ENCODE measurements around the gene KLHL29.

The KLHL29 gene

GRCh38 chr2:23497536-23497935 is 112.6 kb downstream of the KLHL29 start:
- no peak for DNase-seq

GRCh38 chr2:23498943-23499342 is 114.0 kb downstream of the KLHL29 start:
- no peak for DNase-seq

- DNase-seq = no peak
Measured at GRCh38 chr2:23499439-23499838, 114.5 kb downstream of the KLHL29 start.

GRCh38 chr2:23500836-23501235 is 115.9 kb downstream of the KLHL29 start:
- no peak for DNase-seq

GRCh38 chr2:23502096-23502495 is 117.1 kb downstream of the KLHL29 start:
- DNase-seq = no peak

GRCh38 chr2:23503097-23503496 is 118.1 kb downstream of the KLHL29 start:
- DNase-seq = no peak

- DNase-seq = no peak
Measured at GRCh38 chr2:23503682-23504081, 118.7 kb downstream of the KLHL29 start.

GRCh38 chr2:23504591-23504990 is 119.6 kb downstream of the KLHL29 start:
- no peak for DNase-seq

GRCh38 chr2:23505218-23505983 is 120.4 kb downstream of the KLHL29 start:
- DNase-seq = no peak

GRCh38 chr2:23505984-23506380 is 121.0 kb downstream of the KLHL29 start:
- DNase-seq = no peak

GRCh38 chr2:23506531-23507266 is 121.7 kb downstream of the KLHL29 start:
- no peak for DNase-seq

GRCh38 chr2:23507267-23508065 is 122.5 kb downstream of the KLHL29 start:
- no peak for DNase-seq

GRCh38 chr2:23508066-23508390 is 123.0 kb downstream of the KLHL29 start:
- DNase-seq = no peak

GRCh38 chr2:23509103-23509502 is 124.1 kb downstream of the KLHL29 start:
- DNase-seq = no peak

- DNase-seq = no peak
Measured at GRCh38 chr2:23509596-23510292, 124.8 kb downstream of the KLHL29 start.

GRCh38 chr2:23510471-23510870 is 125.5 kb downstream of the KLHL29 start:
- DNase-seq = no peak

- no peak for DNase-seq
Measured at GRCh38 chr2:23512778-23513177, 127.8 kb downstream of the KLHL29 start.

GRCh38 chr2:23513245-23513871 is 128.4 kb downstream of the KLHL29 start:
- DNase-seq = no peak

GRCh38 chr2:23513872-23514793 is 129.2 kb downstream of the KLHL29 start:
- DNase-seq = no peak

- no peak for DNase-seq
Measured at GRCh38 chr2:23516520-23517256, 131.7 kb downstream of the KLHL29 start.
